Activated CD4-positive, alpha-beta T cell treated with anti-CD3 and anti-CD28 coated beads, Interleukin-2, Interleukin-4, amounts not matched to agents 100 ng/mL and 50 ng/mL, durations not matched to agents 16 hours and 8 hours (primary cell): Measurements from ENCODE around the gene RAD54L2.
"Not testable (repeated sequence)": the region's sequence is repeated elsewhere in the genome, so short reads cannot be mapped to it uniquely, and the experiment has no call there.

ENCODE experiments used
- DNase-seq: peaks from one replicate; pipeline ENCODE4 v3.0.0-alpha.2; 2020; ENCODE audit warnings: low spot score

The RAD54L2 gene

DNA sequence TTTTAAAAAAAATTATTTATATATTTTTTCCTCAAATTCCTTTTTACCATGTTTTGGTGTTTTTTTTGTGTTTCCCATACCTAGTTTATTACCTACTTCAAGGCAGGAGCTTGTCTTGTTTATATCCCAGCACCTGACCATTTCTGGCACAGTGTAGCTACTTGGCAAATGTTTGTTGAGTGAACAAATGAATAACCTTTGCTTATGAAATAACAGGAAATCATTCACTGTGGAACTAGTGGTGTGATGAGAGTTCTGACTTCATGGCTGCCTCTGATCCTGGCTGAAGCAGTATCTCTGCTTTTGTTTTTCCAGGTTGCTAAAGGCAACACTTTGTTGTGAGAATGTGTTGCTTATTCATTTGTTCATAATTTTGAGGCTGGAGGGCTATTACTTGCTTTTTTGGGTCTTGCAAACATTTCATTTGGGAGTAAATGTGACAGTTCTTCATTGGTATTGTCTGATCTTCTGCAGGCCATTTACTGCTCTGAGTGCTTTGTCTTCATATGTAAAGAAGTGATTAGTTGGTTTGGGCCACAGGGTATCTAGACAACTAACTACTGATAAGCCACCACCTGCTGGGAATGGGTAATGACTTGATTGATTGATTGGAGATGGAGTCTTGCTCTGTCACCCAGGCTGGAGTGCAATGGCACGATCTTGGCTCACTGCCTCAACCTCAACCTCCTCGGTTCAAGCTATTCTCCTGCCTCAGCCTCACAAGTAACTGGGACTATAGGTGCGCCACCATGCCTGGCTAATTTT, 5.7 kb downstream of the RAD54L2 start:
- DNase-seq = no peak

GRCh38 chr3:51547274-51547673, 8.8 kb downstream of the RAD54L2 start:
- DNase-seq = no peak

DNA sequence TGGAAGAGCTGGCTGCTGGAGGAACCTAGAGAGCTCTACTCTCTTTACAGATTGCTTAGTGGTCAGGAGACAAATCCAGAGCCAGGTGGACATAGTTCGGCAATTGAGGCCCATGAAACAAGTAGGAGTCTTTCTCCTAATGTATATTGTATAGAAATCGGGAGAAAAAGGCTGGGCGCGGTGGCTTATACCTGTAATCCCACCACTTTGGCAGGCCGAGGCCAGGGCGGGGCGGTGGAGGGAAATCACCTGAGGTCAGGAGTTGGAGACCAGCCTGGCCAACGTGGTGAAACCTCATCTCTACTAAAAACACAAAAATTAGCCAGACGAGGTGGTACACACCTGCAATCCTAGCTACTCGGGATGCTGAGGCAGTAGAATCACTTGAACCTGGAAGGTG, 10.8 kb downstream of the RAD54L2 start:
- no peak for DNase-seq

GRCh38 chr3:51550080-51550819, 11.7 kb downstream of the RAD54L2 start:
- DNase-seq = no peak

- no peak for DNase-seq
Observed at GRCh38 chr3:51557993-51558392, 19.5 kb downstream of the RAD54L2 start.

DNA sequence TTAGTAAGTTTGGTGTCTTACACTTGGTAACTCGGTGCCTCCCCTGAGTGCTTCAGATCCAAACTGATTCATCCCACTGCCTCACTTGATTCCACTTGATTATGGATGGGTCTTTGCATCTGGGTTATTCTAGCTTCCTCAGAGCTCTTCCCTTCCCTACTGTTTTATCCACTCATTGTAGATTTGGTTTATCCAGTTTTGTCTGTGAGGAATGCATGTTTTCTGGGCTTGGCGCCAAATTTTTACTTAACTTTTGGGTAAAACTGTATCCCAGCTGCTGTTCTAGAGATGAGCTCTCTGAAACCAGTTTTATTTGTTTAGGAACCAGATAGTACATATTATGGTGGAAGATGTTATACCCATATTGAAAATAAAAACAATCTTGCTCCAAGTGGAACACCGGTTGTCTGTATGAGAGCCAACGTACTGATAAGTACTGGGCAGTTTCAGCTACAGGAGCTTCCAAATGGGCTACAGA, 20.9 kb downstream of the RAD54L2 start:
- no peak for DNase-seq

DNA sequence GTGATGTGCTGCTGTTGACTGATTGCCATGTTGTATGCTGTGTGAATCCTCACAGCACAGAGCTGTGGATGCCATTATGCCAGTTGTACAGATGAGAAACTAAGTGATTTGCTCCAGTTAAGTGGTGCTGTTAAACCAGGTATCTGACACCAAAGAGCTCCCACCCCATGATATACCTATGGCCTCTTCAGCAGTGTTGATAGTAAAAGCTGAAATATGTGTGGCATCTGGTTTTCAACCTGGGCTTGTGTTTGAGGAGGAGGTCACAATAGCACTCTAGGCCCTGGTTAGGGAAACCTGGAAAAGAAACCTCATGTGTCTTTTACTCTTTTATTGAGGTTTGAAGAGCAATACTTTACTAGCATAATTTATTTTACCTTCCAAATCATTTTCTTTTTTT, 21.4 kb downstream of the RAD54L2 start:
- DNase-seq = no peak

- DNase-seq = not testable (repeated sequence)
Observed at GRCh38 chr3:51562403-51562802, 23.9 kb downstream of the RAD54L2 start.

DNA sequence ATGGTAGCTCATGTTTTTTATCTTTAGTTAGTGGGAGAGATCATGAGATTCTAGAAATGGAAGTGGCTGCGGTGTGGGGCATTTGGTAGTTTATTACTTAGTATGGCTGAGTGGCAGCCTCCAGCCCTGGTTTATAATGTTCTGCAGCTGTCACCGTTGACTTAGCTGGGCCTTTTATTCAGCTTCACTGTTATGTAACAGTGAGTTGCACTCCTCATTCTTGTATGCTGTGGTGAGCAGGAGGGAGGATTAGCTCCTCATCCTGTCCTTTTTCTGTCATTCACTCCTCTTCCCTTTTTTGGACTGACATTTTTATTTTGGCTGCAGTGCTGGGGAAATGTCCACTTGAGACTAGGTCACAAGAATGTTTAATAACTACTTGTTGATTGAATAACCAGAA, 29.5 kb downstream of the RAD54L2 start:
- no peak for DNase-seq

GRCh38 chr3:51568996-51569395, 30.5 kb downstream of the RAD54L2 start:
- DNase-seq = no peak

DNA sequence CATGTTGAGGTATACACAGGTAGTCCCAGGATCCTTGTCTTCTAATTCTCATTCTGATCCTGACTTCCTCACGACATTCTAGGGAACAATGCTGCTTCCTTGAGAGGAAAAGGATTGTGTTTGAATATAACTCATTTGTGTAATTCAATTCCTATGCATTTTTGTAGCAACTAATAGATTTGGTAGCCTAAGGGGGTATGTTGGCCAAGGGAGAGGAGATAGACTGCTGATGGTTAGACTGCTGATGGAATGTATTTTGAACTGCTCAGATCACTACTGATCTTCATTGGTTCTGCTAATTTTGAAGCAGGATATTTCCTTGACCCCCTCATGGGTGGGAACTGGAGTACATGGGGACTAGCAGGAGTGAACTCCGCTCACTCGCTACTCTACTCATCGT, 39.7 kb downstream of the RAD54L2 start:
- no peak for DNase-seq

- DNase-seq = no peak
Observed at GRCh38 chr3:51580418-51580817, 41.9 kb downstream of the RAD54L2 start.

GRCh38 chr3:51581524-51581923, 43.0 kb downstream of the RAD54L2 start:
- DNase-seq = no peak

GRCh38 chr3:51585197-51585596, 46.7 kb downstream of the RAD54L2 start:
- no peak for DNase-seq

GRCh38 chr3:51585871-51586270, 47.4 kb downstream of the RAD54L2 start:
- DNase-seq = no peak
